Breast epithelium (tissue), 4 donors: ENCODE results near the gene NEURL1. TPM values are rescaled to one million over a fixed set of nuclear protein-coding genes. Genes with fewer than 3 reads are reported as not detected.

Source experiments
- DNase-seq, 2 donors: peaks; one replicate each; pipeline ENCODE4 v3.0.0-alpha.2; 2019; ENCODE audit warnings: low spot score in 2 of 2
- H3K27ac ChIP-seq, 2 donors: fragments of 200-600 bp; sonication (generic) in 1 of 2; one replicate each; pipeline ENCODE4 v1.5.1; 2016 to 2019; ENCODE audit warnings: mild to moderate bottlenecking in 1 of 2
- H3K27me3 ChIP-seq, 2 donors: fragments of 200-600 bp; sonication (generic) in 1 of 2; one replicate each; pipeline versions ENCODE4 v1.5.1 to v1.6.0; 2017 to 2019; ENCODE audit warnings: control low read depth in 1 of 2, mild to moderate bottlenecking in 1 of 2
- H3K36me3 ChIP-seq: fragments of 200-600 bp; one replicate; pipeline ENCODE4 v1.5.1; 2019
- H3K4me1 ChIP-seq, 2 donors: fragments of 200-600 bp; sonication (generic); one replicate each; pipeline ENCODE4 v1.5.1; 2016 to 2019; ENCODE audit warnings: control low read depth in 1 of 2
- H3K4me3 ChIP-seq, 3 donors: fragments of 200-600 bp; sonication (generic); 1 replicate in 2 of 3; 2 replicates in 1 of 3; pipeline ENCODE4 v1.5.1; 2016 to 2019; ENCODE audit warnings: mild to moderate bottlenecking in 3 of 3, moderate library complexity in 2 of 3
- H3K9me3 ChIP-seq, 2 donors: fragments of 200-600 bp; sonication (generic) in 1 of 2; one replicate each; pipeline ENCODE4 v1.5.1; 2016 to 2019; ENCODE audit warnings: control low read depth in 1 of 2
- CTCF ChIP-seq, 3 donors: fragments of 450-650 bp; IDR thresholded peaks; one replicate each; pipeline ENCODE4 v1.5.1; 2016 to 2017; ENCODE audit warnings: antibody characterized with exemption in 3 of 3, mild to moderate bottlenecking in 3 of 3, moderate library complexity in 3 of 3
- POLR2A ChIP-seq: fragments of 450-650 bp; IDR thresholded peaks from one replicate; pipeline ENCODE4 v1.6.1; 2016; ENCODE audit warnings: antibody characterized with exemption, mild to moderate bottlenecking, moderate library complexity
- POLR2AphosphoS5 ChIP-seq, 3 donors: sonication (generic); formaldehyde crosslinking; IDR thresholded peaks; one replicate each; pipeline ENCODE4 v1.6.1; 2017; ENCODE audit warnings: antibody characterized with exemption in 3 of 3
- intact Hi-C: fragments of 100-400 bp; cut with DNase I; formaldehyde crosslinking; loops from one replicate; pipeline ENCODE4 v1.15.1; 2023; ENCODE audit warnings: low total_unique reads
- total RNA-seq, 3 donors: library from RNA; depleted of rRNA; stranded (reverse); fragments of >200 nt; gene quantifications; one replicate each; pipeline ENCODE4 v1.1.0, GENCODE V29; 2016

NEURL1 gene, protein sequence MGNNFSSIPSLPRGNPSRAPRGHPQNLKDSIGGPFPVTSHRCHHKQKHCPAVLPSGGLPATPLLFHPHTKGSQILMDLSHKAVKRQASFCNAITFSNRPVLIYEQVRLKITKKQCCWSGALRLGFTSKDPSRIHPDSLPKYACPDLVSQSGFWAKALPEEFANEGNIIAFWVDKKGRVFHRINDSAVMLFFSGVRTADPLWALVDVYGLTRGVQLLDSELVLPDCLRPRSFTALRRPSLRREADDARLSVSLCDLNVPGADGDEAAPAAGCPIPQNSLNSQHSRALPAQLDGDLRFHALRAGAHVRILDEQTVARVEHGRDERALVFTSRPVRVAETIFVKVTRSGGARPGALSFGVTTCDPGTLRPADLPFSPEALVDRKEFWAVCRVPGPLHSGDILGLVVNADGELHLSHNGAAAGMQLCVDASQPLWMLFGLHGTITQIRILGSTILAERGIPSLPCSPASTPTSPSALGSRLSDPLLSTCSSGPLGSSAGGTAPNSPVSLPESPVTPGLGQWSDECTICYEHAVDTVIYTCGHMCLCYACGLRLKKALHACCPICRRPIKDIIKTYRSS
- total RNA-seq, result 1 to 10 TPM in 1 of 3 donors, under 1 TPM in 2; 0.16 to 1.5 (median 0.33) TPM

DNA sequence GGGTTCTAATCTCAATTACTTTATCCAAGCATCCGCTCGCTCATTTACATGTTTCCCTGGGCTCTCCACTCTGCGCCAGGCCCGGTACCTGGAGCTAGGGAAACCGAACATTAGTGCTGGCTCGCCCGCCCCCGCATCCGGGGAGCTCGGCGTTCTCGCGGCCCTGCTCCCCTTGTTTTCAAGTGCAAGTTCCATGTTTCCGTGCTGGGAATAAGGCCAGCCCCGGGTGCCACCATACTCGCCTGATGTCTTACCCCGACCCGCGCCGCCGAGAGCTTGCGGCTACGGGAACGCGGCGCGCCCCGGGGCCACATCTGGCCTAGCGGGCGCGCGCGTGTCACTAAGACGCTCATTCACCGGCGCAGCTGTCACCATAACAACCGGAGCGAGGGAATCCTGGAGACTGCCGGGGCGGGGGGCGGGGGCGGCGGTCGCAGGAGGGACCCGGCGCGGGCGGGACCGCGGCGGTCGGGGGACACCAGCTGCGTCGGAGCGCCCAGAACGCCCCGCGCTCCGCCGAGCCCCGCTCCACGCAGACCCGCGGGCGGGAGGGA is at the start of gene NEURL1:
NEURL1 (plus strand) TSS at position 344 of the 554 bp plus-strand sequence. CDS start 683 bp downstream, outside the sequence.
- H3K9me3 ChIP-seq, result no peaks in the 10 kb centered on the region
- H3K4me3 ChIP-seq, result peak within 1 kb of the TSS; percentile 50 to 80 (median 61)
- H3K4me1 ChIP-seq, result no peaks in the 10 kb centered on the region
- peaks cover 0 to 20% of the 10 kb centered on the region in 2 donors for H3K27me3 ChIP-seq
- H3K36me3 ChIP-seq, result no peaks in the 10 kb centered on the region
- no peak for TF ChIP-seq POLR2A
- TF ChIP-seq POLR2AphosphoS5 (IDR thresholded peaks at IDR 0.05), result no peak
- TF ChIP-seq CTCF (IDR thresholded peaks at IDR 0.05), result no peak
- no peak within 1 kb of the TSS for H3K27ac ChIP-seq
- intact Hi-C loops, result no loop called here
- no peak for DNase-seq

GRCh38 chr10:103444478-103444877 is 49.0 kb upstream of the NEURL1 start:
- no peaks in the 10 kb centered on the region for H3K27me3 ChIP-seq
- H3K9me3 ChIP-seq, result no peaks in the 10 kb centered on the region
- H3K4me3 ChIP-seq, result no peak overlapping the region
- peak overlapping the region; percentile 83 to 94 for H3K27ac ChIP-seq
- peaks cover 11 to 13% of the 10 kb centered on the region in 2 donors for H3K4me1 ChIP-seq
- no peak for TF ChIP-seq POLR2AphosphoS5 (IDR thresholded peaks at IDR 0.05)
- TF ChIP-seq CTCF (IDR thresholded peaks at IDR 0.05), result no peak
- no peak for TF ChIP-seq POLR2A
- no peaks in the 10 kb centered on the region for H3K36me3 ChIP-seq
- intact Hi-C loops, result no loop called here
- DNase-seq, result no peak

DNA sequence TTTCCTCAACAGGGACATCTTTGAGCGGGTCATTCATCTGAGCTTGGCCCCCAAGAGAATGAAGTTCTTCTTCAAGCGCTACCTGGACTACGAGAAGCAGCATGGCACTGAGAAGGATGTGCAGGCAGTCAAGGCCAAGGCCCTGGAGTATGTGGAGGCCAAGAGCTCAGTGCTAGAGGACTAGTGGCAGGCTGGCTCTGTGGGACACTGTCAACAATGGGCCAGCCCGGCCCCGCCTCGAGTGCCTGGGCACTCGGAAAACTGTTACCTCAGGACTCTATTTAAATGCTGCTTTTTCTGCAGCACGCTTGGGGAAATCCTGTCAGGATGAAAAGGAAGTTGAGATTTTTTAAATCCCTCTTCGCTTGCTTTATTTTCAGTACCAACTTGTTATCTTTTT is 48.1 kb upstream of the NEURL1 start:
- no peaks in the 10 kb centered on the region for H3K9me3 ChIP-seq
- intact Hi-C loops, result no loop called here
- peak overlapping the region; percentile 83 to 94 for H3K27ac ChIP-seq
- H3K36me3 ChIP-seq, result no peaks in the 10 kb centered on the region
- H3K4me3 ChIP-seq, result no peak overlapping the region
- H3K27me3 ChIP-seq, result no peaks in the 10 kb centered on the region
- DNase-seq, result no peak
- TF ChIP-seq CTCF (IDR thresholded peaks at IDR 0.05) (no peak), POLR2A (no peak), POLR2AphosphoS5 (IDR thresholded peaks at IDR 0.05) (no peak)
- H3K4me1 ChIP-seq, result peaks cover 13 to 17% of the 10 kb centered on the region in 2 donors

GRCh38 chr10:103445767-103446567 is 47.5 kb upstream of the NEURL1 start:
- Histone ChIP-seq H3K36me3 (no peaks in the 10 kb centered on the region), H3K27me3 (no peaks in the 10 kb centered on the region), H3K4me1 (peaks cover 13 to 21% of the 10 kb centered on the region in 2 donors), H3K9me3 (no peaks in the 10 kb centered on the region), H3K4me3 (no peak overlapping the region), H3K27ac (peak overlapping the region; percentile 83 to 94)
- DNase-seq, result peak in 1 of 2 donors; percentile 55
- TF ChIP-seq POLR2A, result no peak
- peak in 2 of 3 donors; percentile 65 to 76 for TF ChIP-seq POLR2AphosphoS5 (IDR thresholded peaks at IDR 0.05)
- TF ChIP-seq CTCF (IDR thresholded peaks at IDR 0.05), result no peak
- intact Hi-C loops, result no loop called here
